ENCODE measurements around the gene ZNF593. TPM values are rescaled to one million over a fixed set of nuclear protein-coding genes. Genes with fewer than 3 reads are reported as not detected.

ZNF593 gene
- polyA plus RNA-seq = 10 to 100 TPM; 58.4 to 94.6 (median 80.4) TPM

DNA sequence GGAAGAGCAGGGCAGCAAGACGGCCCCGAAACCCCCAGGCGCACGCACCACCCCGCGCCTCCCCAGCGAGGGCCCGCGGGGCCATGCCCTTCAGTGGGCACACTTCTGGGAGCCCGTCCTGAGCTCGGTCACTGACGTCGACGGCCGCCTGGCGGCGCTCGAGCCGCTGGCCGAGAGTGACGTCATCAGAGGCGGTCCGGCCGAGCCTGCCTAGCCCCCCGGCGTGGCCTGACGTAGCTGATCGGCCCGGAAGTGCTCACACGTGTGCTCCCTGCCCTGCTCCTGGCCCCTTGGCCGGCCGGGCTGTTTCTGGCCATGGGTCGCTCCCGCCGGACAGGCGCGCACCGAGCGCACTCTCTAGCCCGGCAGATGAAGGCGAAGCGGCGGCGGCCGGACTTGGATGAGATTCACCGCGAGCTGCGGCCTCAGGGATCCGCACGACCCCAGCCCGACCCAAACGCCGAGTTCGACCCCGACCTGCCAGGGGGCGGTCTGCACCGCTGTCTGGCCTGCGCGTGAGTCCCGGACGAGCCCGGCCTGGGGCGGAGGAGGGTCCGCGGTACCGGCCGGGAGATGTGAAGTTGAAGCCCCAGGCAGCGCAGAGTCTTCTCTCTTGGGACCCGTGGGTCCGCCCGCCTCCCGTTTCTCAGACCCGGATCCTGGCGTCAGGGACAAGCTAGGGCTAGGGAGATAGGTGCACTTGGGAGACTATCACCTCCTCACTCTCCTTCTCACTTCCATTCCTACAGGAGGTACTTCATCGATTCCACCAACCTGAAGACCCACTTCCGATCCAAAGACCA, at the start of gene ZNF593:
Gene ZNF593 (plus strand): TSS at position 240 of the 803 bp plus-strand sequence. CDS start 76 bp downstream, at position 316.
- no peak within 1 kb of the TSS for H3K27ac ChIP-seq (ENCODE audit: low read depth, low read length)
- WGBS, 3 donors = 1% methylated on average over 62 to 76 of the region's 76 CpGs

DNA sequence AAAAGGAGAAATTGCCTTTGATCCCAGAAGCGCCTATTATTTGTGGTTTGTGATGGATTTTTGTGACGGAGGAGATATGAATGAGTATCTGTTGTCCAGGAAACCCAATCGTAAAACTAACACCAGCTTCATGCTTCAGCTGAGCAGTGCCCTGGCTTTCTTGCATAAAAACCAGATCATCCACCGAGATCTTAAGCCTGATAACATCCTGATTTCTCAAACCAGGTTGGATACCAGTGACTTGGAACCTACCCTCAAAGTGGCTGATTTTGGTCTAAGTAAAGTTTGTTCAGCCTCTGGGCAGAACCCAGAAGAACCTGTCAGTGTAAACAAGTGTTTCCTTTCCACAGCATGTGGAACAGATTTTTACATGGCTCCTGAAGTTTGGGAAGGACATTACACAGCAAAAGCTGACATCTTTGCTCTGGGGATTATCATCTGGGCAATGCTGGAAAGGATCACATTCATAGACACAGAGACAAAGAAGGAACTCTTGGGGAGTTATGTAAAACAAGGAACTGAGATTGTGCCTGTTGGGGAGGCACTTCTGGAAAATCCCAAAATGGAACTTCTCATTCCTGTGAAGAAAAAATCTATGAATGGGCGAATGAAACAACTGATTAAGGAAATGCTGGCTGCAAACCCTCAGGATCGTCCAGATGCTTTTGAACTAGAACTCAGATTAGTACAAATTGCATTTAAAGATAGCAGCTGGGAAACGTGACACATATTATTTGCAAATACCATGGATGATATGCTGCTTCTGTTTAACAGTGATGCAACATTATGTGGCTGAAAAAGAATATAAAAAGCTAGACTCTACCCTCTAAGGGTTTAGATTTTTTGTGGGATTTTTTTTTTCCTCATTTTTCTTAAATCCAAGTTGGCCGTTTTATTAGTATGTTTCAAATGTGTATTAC, 47.6 kb upstream of the ZNF593 start:
- WGBS, 3 donors = 41 to 56% (median 49%) methylated on average over 8 of the region's 8 CpGs
- no peak overlapping the region for H3K27ac ChIP-seq (ENCODE audit: low read depth, low read length)

DNA sequence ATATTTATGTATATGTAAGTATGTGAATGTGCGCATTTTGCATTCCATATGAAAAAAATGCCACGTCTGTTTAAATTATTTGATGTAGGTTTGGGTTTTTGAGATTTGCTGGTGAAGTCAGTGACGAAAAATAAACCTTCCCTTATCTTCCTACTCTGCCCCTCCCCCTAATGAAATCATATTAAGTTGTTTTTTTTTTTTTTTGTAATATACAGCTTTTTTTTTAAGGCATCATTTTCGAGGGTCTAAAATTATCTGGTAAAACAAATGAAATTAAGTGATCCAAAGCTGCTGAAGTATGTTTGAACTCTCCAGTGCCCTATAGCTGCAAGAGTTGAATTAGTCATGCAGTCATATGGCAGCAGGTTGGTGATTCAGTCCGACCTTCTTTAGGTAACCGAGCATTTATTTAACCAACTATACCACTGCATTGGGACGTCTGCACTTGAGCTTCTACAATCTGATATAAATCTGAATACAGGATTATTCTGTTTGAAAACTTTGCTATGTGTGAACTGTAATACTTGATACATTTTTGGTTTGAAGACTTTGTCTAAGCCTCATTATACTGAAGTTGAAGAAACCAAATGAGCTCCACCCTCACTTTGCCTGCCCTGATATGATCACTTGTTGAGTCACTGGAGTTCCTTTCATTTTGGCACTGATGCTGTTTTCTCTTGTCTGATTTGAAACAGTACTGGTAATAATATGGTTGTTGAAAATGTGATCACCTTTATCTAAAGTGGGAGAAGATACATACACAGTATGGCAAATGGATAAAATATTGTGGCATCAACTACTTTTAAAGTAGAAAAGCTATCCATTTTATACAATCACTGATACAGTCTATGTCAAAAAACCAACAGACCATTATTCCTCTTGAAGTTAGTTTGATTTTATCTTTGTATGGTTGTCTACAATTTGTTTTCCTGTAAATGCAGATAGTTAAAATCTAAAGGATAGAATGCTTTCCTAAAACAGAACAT, 46.4 kb upstream of the ZNF593 start:
- H3K27ac ChIP-seq (ENCODE audit: low read depth, low read length) = no peak overlapping the region
- whole genome bisulfite sequencing, 3 donors = 64 to 89% (median 85%) methylated on average over 7 of the region's 7 CpGs

DNA sequence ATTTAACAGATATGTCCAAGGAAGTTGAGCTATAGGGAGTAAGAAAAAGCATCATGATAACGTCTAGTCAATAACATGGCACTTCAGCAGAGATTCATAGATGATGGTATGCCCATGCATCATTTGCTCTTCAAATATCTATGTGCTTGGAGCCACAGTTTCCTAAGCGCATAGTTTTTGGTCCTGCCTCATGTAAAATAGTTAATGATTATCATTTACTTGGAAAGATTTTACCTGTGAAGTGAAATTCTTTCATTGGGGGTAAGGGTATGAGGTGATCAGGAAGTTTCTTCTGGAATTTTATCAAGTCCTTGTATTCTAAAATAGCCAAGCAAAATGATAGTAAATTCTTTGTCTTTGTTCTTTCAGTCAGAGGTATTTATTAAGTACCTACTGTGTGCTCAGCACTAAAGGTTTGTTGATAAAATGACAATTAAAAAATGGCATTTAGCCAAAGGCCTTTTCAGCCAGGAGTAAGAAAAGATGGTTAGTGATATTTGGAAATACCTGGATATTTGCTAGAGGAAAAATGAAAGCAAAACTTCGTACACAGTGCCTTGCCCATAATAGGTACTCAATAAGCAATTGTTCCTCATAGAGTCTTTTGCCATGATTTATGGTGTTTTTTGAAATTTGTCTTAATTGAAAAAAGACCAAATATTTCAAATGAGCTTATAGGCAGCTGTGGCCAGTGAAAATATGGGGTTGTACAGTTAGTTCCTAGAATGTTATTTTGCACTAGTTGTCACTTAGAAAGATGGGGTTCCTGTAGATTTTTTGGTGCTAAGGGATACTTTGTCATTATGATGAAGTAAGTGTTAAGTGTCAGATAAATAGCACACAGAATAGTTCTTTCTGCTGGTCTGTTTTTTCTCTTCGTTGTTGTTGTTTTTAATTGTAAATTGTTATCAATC, 45.0 kb upstream of the ZNF593 start:
- no peak overlapping the region for H3K27ac ChIP-seq (ENCODE audit: low read depth, low read length)

DNA sequence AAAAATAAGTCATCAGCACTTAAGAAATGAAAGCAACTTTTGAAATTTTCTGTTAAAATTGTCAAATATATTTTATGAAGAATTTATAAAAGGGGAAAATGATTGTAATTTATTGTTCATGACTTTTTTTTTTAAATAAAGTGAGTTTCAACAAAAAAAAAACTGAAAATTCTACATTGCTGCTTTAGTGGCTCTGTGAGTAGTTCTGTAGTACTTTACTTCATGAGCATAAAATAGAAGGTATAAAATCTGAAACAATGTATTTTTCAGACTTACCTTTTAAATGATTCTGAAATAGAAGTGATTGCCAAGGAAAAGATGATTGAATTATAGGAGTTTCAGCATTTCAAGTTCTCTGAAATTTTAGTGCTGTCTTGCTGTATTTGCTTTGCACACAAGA, 44.3 kb upstream of the ZNF593 start:
- H3K27ac ChIP-seq (ENCODE audit: low read depth, low read length) = no peak overlapping the region

More for the DNA sequence above, 45.0 kb upstream of the ZNF593 start:
- 62 to 81% (median 78%) methylated on average over 4 of the region's 4 CpGs for WGBS, 3 donors

DNA sequence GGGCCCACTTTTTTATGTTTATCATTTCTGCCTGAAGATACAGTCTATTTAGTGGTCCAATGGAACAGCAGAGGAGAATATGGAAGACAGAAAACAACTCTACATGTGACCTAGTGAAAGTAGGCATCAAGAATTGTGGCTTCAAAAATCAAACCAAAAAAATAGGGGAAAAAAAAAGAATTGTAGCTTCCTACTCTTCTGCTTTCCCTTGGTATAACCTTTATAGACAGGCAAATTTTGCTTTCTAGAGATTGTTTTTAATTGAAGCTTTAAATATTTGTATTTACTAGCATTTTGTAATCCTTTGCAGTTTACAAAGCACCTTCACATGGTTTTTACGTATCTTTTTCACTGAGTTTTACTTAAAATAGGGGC, 43.8 kb upstream of the ZNF593 start:
- 38 to 52% (median 44%) methylated on average over 1 of the region's 1 CpG for WGBS, 3 donors

DNA sequence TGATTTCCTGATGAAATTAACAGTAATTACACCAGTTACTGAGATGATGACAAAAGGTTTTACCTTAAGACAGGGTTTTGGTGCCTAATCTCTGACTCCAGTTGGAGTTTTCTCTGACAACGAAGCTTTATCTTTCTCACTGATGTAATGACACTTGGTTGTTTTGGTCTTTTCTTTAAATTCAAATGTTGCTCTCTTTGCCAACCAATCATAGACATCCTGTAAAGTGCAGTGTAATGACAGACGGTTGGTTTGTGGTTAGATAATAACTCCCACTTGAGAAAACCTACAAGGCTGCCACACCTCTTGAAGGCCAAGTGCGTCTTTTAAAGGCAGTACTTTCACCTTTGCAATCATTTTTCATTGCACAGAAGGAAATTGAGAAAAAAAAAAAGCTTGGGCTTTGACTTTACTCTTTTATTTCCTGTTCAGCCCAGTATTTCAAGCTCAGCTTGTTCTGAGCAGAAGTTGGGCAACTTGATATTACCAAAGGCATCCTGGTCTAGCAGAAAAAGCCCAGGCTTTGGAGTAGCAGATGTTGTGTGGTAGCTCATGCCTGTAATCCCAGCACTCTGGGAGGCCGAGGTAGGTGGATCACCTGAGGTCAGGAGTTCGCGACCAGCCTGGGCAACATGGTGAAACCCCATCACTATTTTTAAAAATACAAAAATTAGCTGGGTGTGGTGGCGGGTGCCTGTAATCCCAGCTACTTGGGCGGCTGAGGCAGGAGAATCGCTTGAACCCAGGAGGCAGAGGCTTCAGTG, 43.2 kb upstream of the ZNF593 start:
- H3K27ac ChIP-seq (ENCODE audit: low read depth, low read length) = no peak overlapping the region
- WGBS, 3 donors = 47 to 57% (median 56%) methylated on average over 9 of the region's 9 CpGs

More for the DNA sequence above, 43.8 kb upstream of the ZNF593 start:
- H3K27ac ChIP-seq (ENCODE audit: low read depth, low read length) = no peak overlapping the region

DNA sequence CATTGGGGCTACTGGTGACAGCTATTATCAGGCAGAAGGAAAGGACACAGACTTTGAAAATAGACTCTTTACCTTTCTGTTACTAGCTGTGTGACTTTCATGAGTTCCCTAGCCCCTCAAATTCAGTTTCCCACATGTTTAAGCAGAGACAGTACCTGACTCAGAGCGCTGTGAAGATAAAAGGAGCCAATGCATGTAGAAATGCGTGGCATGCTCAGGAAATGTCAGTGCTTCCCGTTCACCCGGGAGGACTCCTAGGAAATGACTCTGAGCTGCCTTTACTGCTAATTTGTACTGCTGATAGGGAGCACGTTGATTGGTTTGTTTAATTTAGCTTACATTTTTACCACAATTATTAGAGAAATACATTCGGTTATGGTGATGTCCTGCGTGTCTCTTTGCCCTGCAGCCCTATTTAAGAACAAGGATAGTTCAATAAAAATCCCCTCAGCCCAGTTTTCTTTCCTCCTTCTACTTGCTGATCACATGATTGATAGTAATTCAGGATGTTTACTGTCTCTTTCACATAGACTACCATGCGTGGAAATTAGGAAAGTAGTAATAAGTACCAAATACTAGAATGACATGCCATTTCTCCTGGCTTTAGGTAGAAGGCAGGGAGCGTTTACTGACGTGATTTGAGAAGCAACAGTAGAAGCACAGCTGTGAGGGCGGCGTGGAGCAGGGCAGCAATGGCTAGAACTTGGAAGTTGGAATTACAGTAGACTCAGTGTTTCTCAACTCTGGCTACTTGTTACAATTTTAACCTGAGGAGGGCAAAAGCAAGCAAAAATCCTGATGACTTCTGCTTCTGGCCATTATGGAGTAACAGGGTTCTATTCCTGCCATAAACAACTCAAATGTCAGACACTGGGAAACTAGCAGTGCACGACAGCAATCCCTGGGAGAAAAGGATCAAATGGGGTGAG, 42.2 kb upstream of the ZNF593 start:
- no peak overlapping the region for H3K27ac ChIP-seq (ENCODE audit: low read depth, low read length)
- 29 to 35% (median 32%) methylated on average over 13 of the region's 13 CpGs for WGBS, 3 donors

DNA sequence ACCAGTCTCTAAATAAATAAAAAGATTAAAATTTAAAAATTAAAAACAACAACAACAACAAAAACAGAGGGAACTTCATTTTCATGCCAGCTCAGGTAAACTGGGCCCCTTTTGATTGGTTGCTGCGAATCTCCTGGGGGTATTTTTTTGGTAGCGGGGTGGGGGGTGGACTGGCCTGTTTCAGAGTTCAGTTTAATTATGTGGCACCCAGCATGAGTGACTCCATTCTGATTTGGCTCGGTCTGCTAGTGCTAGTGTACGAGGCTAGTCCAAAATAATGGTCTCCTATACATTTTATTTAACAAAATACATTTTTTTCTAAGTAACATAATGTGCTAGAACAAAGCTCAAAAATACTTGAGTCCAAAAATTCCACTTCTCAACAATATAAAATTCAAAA, 39.9 kb upstream of the ZNF593 start:
- 92 to 94% (median 93%) methylated on average over 4 of the region's 4 CpGs for WGBS, 3 donors
- H3K27ac ChIP-seq (ENCODE audit: low read depth, low read length) = no peak overlapping the region

DNA sequence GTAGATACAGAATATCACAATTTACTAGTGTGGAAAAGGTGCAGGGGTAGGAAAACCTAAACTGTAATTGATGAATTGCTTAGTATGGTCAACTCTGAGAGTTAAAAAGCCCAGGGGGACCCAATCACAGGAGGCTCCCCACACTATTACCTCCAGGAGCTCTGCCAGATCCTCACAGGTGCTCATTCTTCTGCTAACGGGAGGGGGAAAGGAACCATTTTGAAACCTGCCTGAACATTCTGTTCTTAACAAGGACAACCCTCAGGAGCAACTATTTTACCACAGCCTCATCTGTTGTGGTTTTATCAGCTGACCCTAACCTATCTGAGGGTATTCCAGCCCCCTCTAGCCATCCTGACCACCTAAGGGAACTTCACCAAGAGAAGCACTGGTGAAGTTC, 39.0 kb upstream of the ZNF593 start:
- 48 to 54% (median 52%) methylated on average over 1 of the region's 1 CpG for WGBS, 3 donors
- H3K27ac ChIP-seq (ENCODE audit: low read depth, low read length) = no peak overlapping the region

DNA sequence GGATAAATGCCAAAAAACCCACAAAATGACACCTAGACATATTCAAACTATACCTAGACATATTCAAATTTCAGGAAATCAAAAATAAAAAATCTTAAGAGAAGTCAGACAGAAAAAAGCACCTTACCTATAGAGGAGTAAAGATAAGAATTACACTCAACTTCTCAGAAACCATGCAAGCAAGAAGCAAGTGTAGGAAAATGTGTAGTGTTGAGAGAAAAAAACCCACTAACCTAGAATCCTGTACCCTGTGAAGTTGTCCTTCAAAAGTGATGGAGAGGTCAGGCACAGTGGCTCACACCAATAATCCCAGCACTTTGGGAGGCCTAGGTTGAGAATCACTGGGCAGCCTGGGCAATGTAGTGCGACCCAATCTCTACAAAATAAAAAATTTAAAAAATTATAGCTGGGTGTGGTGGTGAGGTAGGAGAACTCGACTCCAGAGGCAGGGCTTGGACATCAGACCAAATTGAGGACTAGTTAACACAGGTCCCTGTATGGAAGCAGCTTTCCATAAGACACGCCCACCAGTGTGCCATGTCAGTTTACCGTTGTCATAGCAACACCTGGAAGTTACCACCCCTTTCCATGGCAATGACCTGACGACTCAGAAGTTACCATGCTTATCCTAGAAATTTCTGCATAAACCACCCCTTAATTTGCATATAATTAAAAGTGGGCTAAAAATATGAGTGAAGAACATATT, 37.4 kb upstream of the ZNF593 start:
- H3K27ac ChIP-seq (ENCODE audit: low read depth, low read length) = no peak overlapping the region
- 84 to 89% (median 88%) methylated on average over 5 of the region's 5 CpGs for WGBS, 3 donors

DNA sequence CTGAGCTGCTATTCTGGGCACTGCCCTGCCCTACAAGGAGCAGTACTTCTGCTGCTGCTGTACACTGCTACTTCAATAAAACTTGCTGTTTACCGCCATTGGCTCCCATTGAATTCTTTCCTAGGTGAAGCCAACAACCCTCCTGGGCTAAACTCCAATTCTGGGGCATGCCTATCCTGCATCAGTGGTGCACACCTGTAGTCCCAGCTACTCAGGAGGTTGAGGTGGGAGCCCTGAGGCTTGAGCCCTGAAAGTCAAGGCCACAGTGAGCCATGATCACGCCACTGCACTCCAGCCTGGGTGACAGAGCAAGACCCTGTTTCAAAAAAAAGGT, 36.9 kb upstream of the ZNF593 start:
- 94 to 97% (median 95%) methylated on average over 2 of the region's 2 CpGs for WGBS, 3 donors
- no peak overlapping the region for H3K27ac ChIP-seq (ENCODE audit: low read depth, low read length)

DNA sequence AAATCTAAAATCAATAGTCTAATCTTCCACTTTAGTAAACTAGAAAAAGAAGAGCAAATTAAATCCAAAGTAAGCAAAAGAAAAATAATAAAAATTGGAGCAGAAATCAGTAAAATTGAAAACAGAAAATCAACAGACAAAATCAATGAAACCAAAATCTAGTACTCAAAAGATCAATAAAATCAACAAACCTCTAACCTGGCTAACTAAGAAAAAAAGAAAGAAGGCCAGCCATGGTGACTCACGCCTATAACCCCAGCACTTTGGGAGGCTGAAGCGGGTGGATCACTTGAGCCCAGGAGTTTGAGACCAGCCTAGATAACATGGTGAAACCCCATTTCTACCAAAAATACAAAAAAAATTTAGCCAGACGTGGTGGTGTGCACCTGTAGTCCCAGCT, 35.2 kb upstream of the ZNF593 start:
- 89 to 97% (median 95%) methylated on average over 3 of the region's 3 CpGs for WGBS, 3 donors
- H3K27ac ChIP-seq (ENCODE audit: low read depth, low read length) = no peak overlapping the region

DNA sequence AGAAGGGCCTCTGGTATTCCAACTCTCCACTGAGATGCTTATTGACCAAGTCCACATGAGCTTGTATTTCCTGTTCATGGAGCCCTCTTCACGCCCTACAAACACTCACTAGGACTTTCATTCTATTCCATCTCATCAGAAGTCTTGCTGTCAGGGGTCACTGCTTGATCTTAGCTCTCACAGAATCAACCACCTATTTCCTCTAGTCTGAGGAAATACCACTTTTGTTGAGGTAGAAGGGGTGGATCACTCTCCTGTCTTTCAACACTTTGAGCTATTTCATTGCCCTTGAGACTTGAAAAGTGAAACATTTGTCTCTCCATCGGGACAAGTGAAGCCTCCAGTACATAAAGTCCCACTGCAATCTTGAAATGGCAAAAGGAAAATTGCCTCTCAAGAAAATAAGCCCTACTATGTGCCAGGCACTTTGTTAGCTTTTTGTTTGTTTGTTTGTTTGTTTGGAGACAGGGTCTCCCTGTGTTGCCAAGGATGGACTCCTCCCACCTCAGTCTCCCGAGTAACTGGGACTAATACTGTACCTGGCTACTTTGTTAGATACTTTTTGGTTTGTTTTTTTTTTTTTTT, 30.6 kb upstream of the ZNF593 start:
- WGBS, 3 donors = 59 to 66% (median 61%) methylated on average over 3 of the region's 3 CpGs
- H3K27ac ChIP-seq (ENCODE audit: low read depth, low read length) = no peak overlapping the region

DNA sequence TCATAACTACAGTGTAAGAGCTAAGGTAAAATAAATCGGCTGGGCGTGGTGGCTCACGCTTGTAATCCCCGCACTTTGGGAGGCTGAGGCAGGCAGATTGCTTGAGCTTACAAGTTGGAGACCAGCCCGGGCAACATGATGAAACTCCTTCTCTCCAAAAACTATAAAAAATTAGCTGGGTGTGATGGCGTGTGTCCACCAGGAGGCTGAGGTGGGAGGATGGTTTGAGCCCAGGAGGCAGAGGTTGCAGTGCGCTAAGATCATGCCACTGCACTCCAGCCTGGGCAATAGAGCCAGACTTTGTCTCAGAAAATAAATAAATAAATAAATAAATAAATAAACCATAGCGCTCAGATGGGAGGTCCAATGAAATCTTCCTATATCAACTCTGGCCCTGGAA, 27.5 kb upstream of the ZNF593 start:
- WGBS, 3 donors = 82 to 84% (median 83%) methylated on average over 8 of the region's 8 CpGs

More for the DNA sequence above, 27.5 kb upstream of the ZNF593 start:
- no peak overlapping the region for H3K27ac ChIP-seq (ENCODE audit: low read depth, low read length)
